ENCODE results near the gene ZFYVE28.
"Not testable (repeated sequence)": the region's sequence is repeated elsewhere in the genome, so short reads cannot be mapped to it uniquely, and the experiment has no call there.

Gene ZFYVE28

GRCh38 chr4:2388429-2389182 is 29.8 kb downstream of the ZFYVE28 start:
- no peak for DNase-seq

- DNase-seq: no peak
These were observed 30.6 kb downstream of the ZFYVE28 start for GRCh38 chr4:2387829-2388228.

GRCh38 chr4:2387218-2387617 is 31.2 kb downstream of the ZFYVE28 start:
- DNase-seq: no peak

GRCh38 chr4:2386717-2387116 is 31.7 kb downstream of the ZFYVE28 start:
- DNase-seq: no peak

- no peak for DNase-seq
These were observed 32.9 kb downstream of the ZFYVE28 start for GRCh38 chr4:2385516-2385915.

GRCh38 chr4:2384245-2384644 is 34.2 kb downstream of the ZFYVE28 start:
- DNase-seq: no peak

GRCh38 chr4:2383760-2384159 is 34.7 kb downstream of the ZFYVE28 start:
- no peak for DNase-seq

GRCh38 chr4:2383220-2383631 is 35.2 kb downstream of the ZFYVE28 start:
- DNase-seq: not testable (repeated sequence)

GRCh38 chr4:2382769-2383202 is 35.7 kb downstream of the ZFYVE28 start:
- DNase-seq: not testable (repeated sequence)

- not testable (repeated sequence) for DNase-seq
These were observed 37.9 kb downstream of the ZFYVE28 start for GRCh38 chr4:2380589-2380988.

- no peak for DNase-seq
These were observed 39.5 kb downstream of the ZFYVE28 start for GRCh38 chr4:2378898-2379297.

GRCh38 chr4:2378401-2378800 is 40.0 kb downstream of the ZFYVE28 start:
- DNase-seq: no peak

- DNase-seq: no peak
These were observed 41.2 kb downstream of the ZFYVE28 start for GRCh38 chr4:2377241-2377640.

- DNase-seq: no peak
These were observed 43.0 kb downstream of the ZFYVE28 start for GRCh38 chr4:2375427-2375826.

GRCh38 chr4:2373532-2373931 is 44.9 kb downstream of the ZFYVE28 start:
- DNase-seq: no peak

GRCh38 chr4:2372488-2373030 is 45.9 kb downstream of the ZFYVE28 start:
- no peak for DNase-seq

GRCh38 chr4:2371765-2372487 is 46.5 kb downstream of the ZFYVE28 start:
- DNase-seq: no peak

GRCh38 chr4:2370597-2371320 is 47.7 kb downstream of the ZFYVE28 start:
- no peak for DNase-seq

- no peak for DNase-seq
These were observed 49.6 kb downstream of the ZFYVE28 start for GRCh38 chr4:2368746-2369437.

GRCh38 chr4:2367626-2368025 is 50.8 kb downstream of the ZFYVE28 start:
- no peak for DNase-seq

GRCh38 chr4:2366252-2367192 is 51.9 kb downstream of the ZFYVE28 start:
- DNase-seq: peak; percentile 38

- DNase-seq: no peak
These were observed 52.6 kb downstream of the ZFYVE28 start for GRCh38 chr4:2365913-2366210.
